Renal cortical epithelial cell (primary cell): ENCODE results near the gene FKBP8. TPM values are rescaled to one million over a fixed set of nuclear protein-coding genes. Genes with fewer than 3 reads are reported as not detected.
"Not testable (repeated sequence)": the region's sequence is repeated elsewhere in the genome, so short reads cannot be mapped to it uniquely, and the experiment has no call there.

Source experiments
- DNase-seq: peaks from one replicate; pipeline ENCODE4 v3.0.0-alpha.2; 2011; ENCODE audit warnings: low read depth
- total RNA-seq: library from RNA; depleted of rRNA; stranded (reverse); fragments of >200 nt; gene quantifications from 2 replicates; pipeline ENCODE4 v1.2.3, GENCODE V29; 2014

The FKBP8 gene
- total RNA-seq, 1 donor from 2014 or later: 278 TPM

- no peak for DNase-seq
Observed at GRCh38 chr19:18558604-18559003, 15.2 kb upstream of the FKBP8 start.

DNA sequence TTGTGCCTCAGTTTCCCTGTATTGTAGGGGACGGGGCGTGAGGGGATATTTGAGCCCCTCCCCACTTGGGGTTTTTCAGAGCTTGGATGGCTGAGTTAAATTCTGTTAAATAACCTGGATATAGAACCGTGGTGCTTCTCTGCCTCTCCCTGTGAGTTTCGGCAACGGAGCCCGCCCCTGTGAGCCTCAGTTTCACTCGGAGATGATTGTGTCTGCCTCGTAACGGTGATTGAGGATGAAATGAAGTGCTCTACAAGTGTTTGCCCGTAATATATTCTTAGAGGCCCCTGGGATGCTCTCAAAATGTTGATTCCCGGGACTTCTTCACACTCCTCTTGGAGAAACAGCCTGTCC lies 14.8 kb upstream of the FKBP8 start:
- no peak for DNase-seq

GRCh38 chr19:18557411-18558201 lies 14.2 kb upstream of the FKBP8 start, which contains the start of gene KXD1:
TSS of gene KXD1 (plus strand) at chr19:18557870. CDS start at chr19:18562057, 4,187 bp downstream.
- DNase-seq: peak; percentile 99

DNA sequence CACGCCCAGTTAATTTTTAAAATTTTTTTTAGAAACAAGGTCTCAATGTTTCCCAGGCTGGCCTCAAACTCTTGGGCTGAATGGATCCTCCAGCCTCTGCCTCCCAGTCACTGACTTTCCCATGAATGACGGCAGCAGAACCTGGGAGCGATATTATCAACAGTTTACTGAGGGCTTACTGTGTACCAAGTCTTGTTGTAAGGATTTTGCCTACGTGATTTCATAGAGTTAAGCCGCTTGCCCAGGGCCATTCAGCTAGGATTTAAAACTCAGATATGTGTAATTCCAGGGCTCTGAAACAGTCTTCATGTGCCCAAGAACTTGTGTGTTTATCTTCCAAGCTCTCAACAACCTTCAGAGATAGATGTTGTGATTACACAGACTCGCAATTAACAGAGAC lies 8.3 kb upstream of the FKBP8 start:
- DNase-seq: no peak

- peak; percentile 40 for DNase-seq
Observed at GRCh38 chr19:18543814-18544475, 572 bp upstream of the FKBP8 start.

GRCh38 chr19:18541992-18542940 lies 1.1 kb downstream of the FKBP8 start:
- no peak for DNase-seq

- DNase-seq: no peak
Observed at GRCh38 chr19:18541258-18541991, 1.9 kb downstream of the FKBP8 start.

- DNase-seq: not testable (repeated sequence)
Observed at GRCh38 chr19:18540200-18540599, 3.2 kb downstream of the FKBP8 start.

DNA sequence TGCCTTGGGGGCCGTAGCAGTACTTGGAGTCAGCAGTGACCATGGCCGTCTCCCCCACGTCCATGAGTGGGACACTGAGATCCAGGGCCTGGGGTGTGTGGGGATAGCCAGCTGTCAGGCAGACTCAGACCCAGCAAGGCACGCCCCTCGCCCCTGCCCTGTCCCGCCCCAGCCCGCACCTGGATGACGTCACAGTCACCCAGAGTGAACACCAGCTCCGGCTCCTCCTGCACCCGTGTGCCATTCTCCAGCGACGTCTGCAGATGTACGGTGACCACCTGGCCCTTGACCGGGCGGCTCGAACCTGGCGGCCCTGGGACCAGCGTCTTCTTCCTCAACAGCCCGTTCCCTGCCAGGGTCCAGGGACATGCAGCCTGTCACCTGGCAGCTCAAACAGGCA lies 4.0 kb downstream of the FKBP8 start:
- no peak for DNase-seq

DNA sequence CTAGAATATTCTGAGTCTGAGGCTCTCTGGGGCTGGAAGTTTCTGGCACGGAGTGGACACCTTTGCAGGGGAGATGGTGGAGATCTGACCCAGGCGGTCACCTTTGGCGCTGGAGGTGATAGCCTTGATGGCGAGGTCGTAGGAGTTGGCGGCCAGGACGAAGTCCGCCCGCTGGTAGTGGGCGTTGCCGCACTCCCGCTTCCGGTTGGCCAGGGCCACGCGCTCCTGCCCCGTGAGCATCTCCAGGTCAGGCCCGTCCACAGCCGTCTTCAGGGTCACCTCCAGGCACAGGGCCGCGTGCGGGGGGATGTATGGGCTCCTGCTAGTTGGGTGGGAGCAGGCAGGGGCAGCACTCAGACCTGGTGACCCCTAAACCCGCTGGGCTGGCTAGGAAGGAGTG lies 5.3 kb downstream of the FKBP8 start:
- no peak for DNase-seq

GRCh38 chr19:18537431-18537830 lies 5.9 kb downstream of the FKBP8 start:
- no peak for DNase-seq

GRCh38 chr19:18536475-18536874 lies 6.9 kb downstream of the FKBP8 start:
- DNase-seq: no peak

GRCh38 chr19:18533058-18533457 lies 10.3 kb downstream of the FKBP8 start:
- no peak for DNase-seq

GRCh38 chr19:18532168-18532890 lies 11.0 kb downstream of the FKBP8 start:
- no peak for DNase-seq

- DNase-seq: no peak
Observed at GRCh38 chr19:18531485-18531884, 11.9 kb downstream of the FKBP8 start.

GRCh38 chr19:18529782-18530181 lies 13.6 kb downstream of the FKBP8 start:
- no peak for DNase-seq

DNA sequence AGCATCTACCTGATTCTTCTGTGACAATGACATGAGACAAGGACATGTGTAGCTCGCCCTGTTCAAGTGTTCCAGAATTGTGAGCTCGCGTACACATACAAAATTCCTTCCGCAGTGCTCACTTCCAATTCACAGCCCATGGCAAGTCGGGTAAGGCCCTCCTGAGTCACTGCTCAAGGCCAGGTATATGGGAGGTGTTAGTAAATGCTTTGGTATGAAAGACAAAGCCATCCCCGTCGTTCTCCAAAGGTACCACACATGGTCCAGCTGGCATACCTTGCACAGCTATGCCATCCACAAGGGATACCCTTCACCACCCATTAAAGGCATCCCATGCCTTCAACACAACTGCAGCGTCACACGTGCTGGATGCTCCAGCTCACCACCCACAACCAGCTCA lies 17.1 kb downstream of the FKBP8 start:
- peak; percentile 35 for DNase-seq

DNA sequence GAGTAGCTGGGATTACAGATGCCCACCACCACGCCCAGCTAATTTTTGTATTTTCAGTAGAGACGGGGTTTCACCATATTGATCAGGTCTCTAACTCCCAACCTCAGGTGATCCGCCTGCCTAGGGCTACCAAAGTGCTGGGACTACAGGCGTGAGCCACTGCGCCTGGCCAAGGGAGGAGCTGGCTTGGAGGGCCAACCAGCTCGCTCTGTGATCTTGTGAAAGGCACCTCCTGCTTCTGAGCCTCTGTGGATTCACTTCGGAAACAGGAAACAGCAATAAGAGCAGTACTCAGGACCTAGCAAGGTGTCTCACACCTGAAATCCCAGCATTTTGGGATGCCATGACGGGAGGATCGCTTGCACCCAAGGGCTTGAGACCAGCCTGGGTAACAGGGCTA lies 19.5 kb downstream of the FKBP8 start:
- DNase-seq: no peak

DNA sequence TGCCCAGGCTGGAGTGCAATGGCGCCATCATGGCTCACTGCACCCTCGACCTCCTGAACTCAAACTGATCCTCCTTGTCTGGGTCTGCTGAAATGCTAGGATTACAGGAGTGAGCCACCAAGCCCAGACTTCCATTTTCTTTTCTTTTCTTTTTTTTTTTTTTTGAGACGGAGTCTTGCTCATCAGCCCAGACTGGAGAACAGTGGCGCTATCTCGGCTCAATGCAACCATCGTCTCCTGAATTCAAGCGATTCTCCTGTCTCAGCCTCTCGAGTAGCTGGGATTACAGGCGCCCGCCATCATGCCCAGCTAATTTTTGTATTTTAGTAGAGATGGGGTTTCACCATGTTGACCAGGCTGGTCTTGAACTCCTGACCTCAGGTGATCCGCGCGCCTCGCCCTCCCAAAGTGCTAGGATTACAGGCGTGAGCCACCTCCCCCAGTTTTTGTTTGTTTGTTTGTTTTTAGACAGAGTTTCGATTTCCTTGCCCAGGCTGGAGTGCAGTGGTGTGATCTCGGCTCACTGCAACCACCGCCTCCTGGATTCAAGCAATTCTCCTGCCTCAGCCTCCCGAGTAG lies 20.4 kb downstream of the FKBP8 start:
- not testable (repeated sequence) for DNase-seq

GRCh38 chr19:18522124-18522861 lies 21.1 kb downstream of the FKBP8 start:
- peak; percentile 98 for DNase-seq
